Memory B cell (primary cell): Measurements from ENCODE around the gene ACSL6.

Experiments
- ATAC-seq: fragments of 150-1000 bp; cut with Tn5 transposase; 2 replicates; pipeline ENCODE4 v1.10.0; 2021; ENCODE audit warnings: low read depth, mild to moderate bottlenecking, moderate library complexity
- DNase-seq, 2 donors: peaks; one replicate each; pipeline ENCODE4 v3.0.0; 2022; ENCODE audit warnings: low spot score in 2 of 2
- H3K27ac Mint-ChIP-seq: one replicate; pipeline ENCODE4 v1.8.0; 2022; ENCODE audit warnings: mild to moderate bottlenecking, moderate library complexity, mixed read lengths
- H3K27me3 Mint-ChIP-seq: one replicate; pipeline ENCODE4 v1.8.0; 2022; ENCODE audit warnings: mixed read lengths
- H3K36me3 Mint-ChIP-seq: one replicate; pipeline ENCODE4 v1.8.0; 2022; ENCODE audit warnings: mild to moderate bottlenecking, mixed read lengths
- H3K4me1 Mint-ChIP-seq: one replicate; pipeline ENCODE4 v1.8.0; 2022; ENCODE audit warnings: mixed read lengths
- H3K4me3 Mint-ChIP-seq: one replicate; pipeline ENCODE4 v1.8.0; 2022; ENCODE audit warnings: mild to moderate bottlenecking, moderate library complexity, mixed read lengths
- H3K9me3 Mint-ChIP-seq: one replicate; pipeline ENCODE4 v1.8.0; 2022; ENCODE audit warnings: mixed read lengths

The ACSL6 gene

GRCh38 chr5:131994090-131994489 is 17.4 kb downstream of the ACSL6 start:
- no peaks in the 10 kb centered on the region for H3K4me1 Mint-ChIP-seq
- H3K27me3 Mint-ChIP-seq = peaks cover 11% of the 10 kb centered on the region
- no peaks in the 10 kb centered on the region for H3K9me3 Mint-ChIP-seq
- H3K36me3 Mint-ChIP-seq = no peaks in the 10 kb centered on the region
- ATAC-seq (no peak), DNase-seq (no peak)
- no peak overlapping the region for H3K4me3 Mint-ChIP-seq
- H3K27ac Mint-ChIP-seq = no peak overlapping the region

GRCh38 chr5:131993676-131994075 is 17.8 kb downstream of the ACSL6 start:
- H3K36me3 Mint-ChIP-seq = no peaks in the 10 kb centered on the region
- ATAC-seq = no peak
- DNase-seq = no peak
- H3K4me3 Mint-ChIP-seq = no peak overlapping the region
- H3K9me3 Mint-ChIP-seq = no peaks in the 10 kb centered on the region
- H3K4me1 Mint-ChIP-seq = no peaks in the 10 kb centered on the region
- no peak overlapping the region for H3K27ac Mint-ChIP-seq
- peaks cover 11% of the 10 kb centered on the region for H3K27me3 Mint-ChIP-seq

GRCh38 chr5:131992370-131992769 is 19.1 kb downstream of the ACSL6 start:
- no peak for DNase-seq
- Mint-ChIP-seq H3K27ac (no peak overlapping the region), H3K4me3 (no peak overlapping the region), H3K27me3 (peaks cover 9% of the 10 kb centered on the region), H3K36me3 (no peaks in the 10 kb centered on the region), H3K4me1 (no peaks in the 10 kb centered on the region), H3K9me3 (no peaks in the 10 kb centered on the region)
- no peak for ATAC-seq

- Mint-ChIP-seq H3K9me3 (no peaks in the 10 kb centered on the region), H3K36me3 (no peaks in the 10 kb centered on the region), H3K27ac (no peak overlapping the region), H3K4me3 (no peak overlapping the region), H3K4me1 (no peaks in the 10 kb centered on the region), H3K27me3 (peaks cover 9% of the 10 kb centered on the region)
- no peak for DNase-seq
- ATAC-seq = no peak
Observed at GRCh38 chr5:131991593-131992324, 19.7 kb downstream of the ACSL6 start.

GRCh38 chr5:131990716-131991115 is 20.7 kb downstream of the ACSL6 start:
- no peak for ATAC-seq

GRCh38 chr5:131988601-131989000 is 22.9 kb downstream of the ACSL6 start:
- H3K4me1 Mint-ChIP-seq = no peaks in the 10 kb centered on the region
- no peak for DNase-seq
- H3K4me3 Mint-ChIP-seq = no peak overlapping the region
- peaks cover 9% of the 10 kb centered on the region for H3K27me3 Mint-ChIP-seq
- no peak overlapping the region for H3K27ac Mint-ChIP-seq
- no peak for ATAC-seq
- no peaks in the 10 kb centered on the region for H3K36me3 Mint-ChIP-seq
- no peaks in the 10 kb centered on the region for H3K9me3 Mint-ChIP-seq

More at GRCh38 chr5:131990716-131991115, 20.7 kb downstream of the ACSL6 start:
- Mint-ChIP-seq H3K4me3 (no peak overlapping the region), H3K4me1 (no peaks in the 10 kb centered on the region), H3K27me3 (peaks cover 9% of the 10 kb centered on the region), H3K27ac (no peak overlapping the region), H3K9me3 (no peaks in the 10 kb centered on the region), H3K36me3 (no peaks in the 10 kb centered on the region)
- no peak for DNase-seq

- Mint-ChIP-seq H3K4me1 (no peaks in the 10 kb centered on the region), H3K9me3 (no peaks in the 10 kb centered on the region), H3K4me3 (no peak overlapping the region), H3K27ac (no peak overlapping the region), H3K36me3 (no peaks in the 10 kb centered on the region), H3K27me3 (peaks cover 10% of the 10 kb centered on the region)
- ATAC-seq (no peak), DNase-seq (no peak)
Observed at GRCh38 chr5:131987251-131987650, 24.2 kb downstream of the ACSL6 start.

GRCh38 chr5:131986161-131986912 is 25.1 kb downstream of the ACSL6 start:
- Mint-ChIP-seq H3K4me3 (no peak overlapping the region), H3K27me3 (peaks cover 8% of the 10 kb centered on the region), H3K27ac (no peak overlapping the region), H3K36me3 (no peaks in the 10 kb centered on the region), H3K9me3 (no peaks in the 10 kb centered on the region), H3K4me1 (no peaks in the 10 kb centered on the region)
- ATAC-seq = no peak
- DNase-seq = no peak

GRCh38 chr5:131984956-131985665 is 26.3 kb downstream of the ACSL6 start:
- Mint-ChIP-seq H3K27me3 (peaks cover 7% of the 10 kb centered on the region), H3K4me1 (no peaks in the 10 kb centered on the region), H3K27ac (no peak overlapping the region), H3K36me3 (no peaks in the 10 kb centered on the region), H3K4me3 (no peak overlapping the region), H3K9me3 (no peaks in the 10 kb centered on the region)
- ATAC-seq = no peak
- DNase-seq = no peak

- Mint-ChIP-seq H3K4me1 (no peaks in the 10 kb centered on the region), H3K27ac (no peak overlapping the region), H3K36me3 (no peaks in the 10 kb centered on the region), H3K4me3 (no peak overlapping the region), H3K27me3 (peaks cover 7% of the 10 kb centered on the region), H3K9me3 (no peaks in the 10 kb centered on the region)
- no peak for ATAC-seq
- DNase-seq = no peak
Observed at GRCh38 chr5:131983244-131983771, 28.1 kb downstream of the ACSL6 start.

GRCh38 chr5:131981516-131981915 is 29.9 kb downstream of the ACSL6 start:
- Mint-ChIP-seq H3K27me3 (peaks cover 7% of the 10 kb centered on the region), H3K36me3 (no peaks in the 10 kb centered on the region), H3K9me3 (no peaks in the 10 kb centered on the region), H3K27ac (no peak overlapping the region), H3K4me1 (no peaks in the 10 kb centered on the region), H3K4me3 (no peak overlapping the region)
- DNase-seq (no peak), ATAC-seq (no peak)

GRCh38 chr5:131980696-131981095 is 30.8 kb downstream of the ACSL6 start:
- no peak overlapping the region for H3K27ac Mint-ChIP-seq
- DNase-seq (no peak), ATAC-seq (no peak)
- H3K4me1 Mint-ChIP-seq = no peaks in the 10 kb centered on the region
- H3K36me3 Mint-ChIP-seq = no peaks in the 10 kb centered on the region
- H3K4me3 Mint-ChIP-seq = no peak overlapping the region
- H3K9me3 Mint-ChIP-seq = no peaks in the 10 kb centered on the region
- H3K27me3 Mint-ChIP-seq = peaks cover 7% of the 10 kb centered on the region

GRCh38 chr5:131979816-131980215 is 31.6 kb downstream of the ACSL6 start:
- Mint-ChIP-seq H3K36me3 (no peaks in the 10 kb centered on the region), H3K9me3 (no peaks in the 10 kb centered on the region), H3K27ac (no peak overlapping the region), H3K4me1 (peaks cover 2% of the 10 kb centered on the region), H3K4me3 (no peak overlapping the region), H3K27me3 (peaks cover 7% of the 10 kb centered on the region)
- ATAC-seq (no peak), DNase-seq (no peak)

GRCh38 chr5:131977212-131977604 is 34.2 kb downstream of the ACSL6 start:
- H3K27ac Mint-ChIP-seq = no peak overlapping the region
- no peaks in the 10 kb centered on the region for H3K36me3 Mint-ChIP-seq
- no peak for DNase-seq
- no peak overlapping the region for H3K4me3 Mint-ChIP-seq
- ATAC-seq = no peak
- H3K9me3 Mint-ChIP-seq = no peaks in the 10 kb centered on the region
- H3K27me3 Mint-ChIP-seq = peaks cover 2% of the 10 kb centered on the region
- peaks cover 4% of the 10 kb centered on the region for H3K4me1 Mint-ChIP-seq
